Activated T-cell treated with anti-CD3 and anti-CD28 coated beads, Interleukin-2, amount 50 U/mL, for 4 hours (primary cell): Measurements from ENCODE around the gene SBF2. TPM values are rescaled to one million over a fixed set of nuclear protein-coding genes. Genes with fewer than 3 reads are reported as not detected.

Experiments used
- ATAC-seq, 2 donors: fragments of 200-7000 bp; cut with Tn5 transposase; one replicate each; pipeline ENCODE4 v1.10.0; 2021
- DNase-seq: peaks from one replicate; pipeline ENCODE4 v3.0.0-alpha.2; 2020
- H3K27me3 Mint-ChIP-seq: one replicate; pipeline ENCODE4 v1.8.0; 2021; ENCODE audit warnings: low read depth, mixed read lengths
- H3K36me3 Mint-ChIP-seq: one replicate; pipeline ENCODE4 v1.8.0; 2022; ENCODE audit warnings: mixed read lengths; ENCODE audit not compliant: insufficient read depth
- H3K4me1 Mint-ChIP-seq: one replicate; pipeline ENCODE4 v1.8.0; 2021; ENCODE audit warnings: low read depth, mixed read lengths
- H3K4me3 Mint-ChIP-seq: one replicate; pipeline ENCODE4 v1.8.0; 2021; ENCODE audit warnings: mild to moderate bottlenecking, moderate library complexity, mixed read lengths
- H3K9me3 Mint-ChIP-seq: one replicate; pipeline ENCODE4 v1.8.0; 2021; ENCODE audit warnings: mixed read lengths
- total RNA-seq, 3 donors: library from RNA; stranded (reverse); gene quantifications; one replicate each; pipeline ENCODE4 v1.2.1, GENCODE V29; 2021

SBF2 gene
- total RNA-seq, 3 donors from 2014 or later = 3.0 to 6.9 (median 3.5) TPM

DNA sequence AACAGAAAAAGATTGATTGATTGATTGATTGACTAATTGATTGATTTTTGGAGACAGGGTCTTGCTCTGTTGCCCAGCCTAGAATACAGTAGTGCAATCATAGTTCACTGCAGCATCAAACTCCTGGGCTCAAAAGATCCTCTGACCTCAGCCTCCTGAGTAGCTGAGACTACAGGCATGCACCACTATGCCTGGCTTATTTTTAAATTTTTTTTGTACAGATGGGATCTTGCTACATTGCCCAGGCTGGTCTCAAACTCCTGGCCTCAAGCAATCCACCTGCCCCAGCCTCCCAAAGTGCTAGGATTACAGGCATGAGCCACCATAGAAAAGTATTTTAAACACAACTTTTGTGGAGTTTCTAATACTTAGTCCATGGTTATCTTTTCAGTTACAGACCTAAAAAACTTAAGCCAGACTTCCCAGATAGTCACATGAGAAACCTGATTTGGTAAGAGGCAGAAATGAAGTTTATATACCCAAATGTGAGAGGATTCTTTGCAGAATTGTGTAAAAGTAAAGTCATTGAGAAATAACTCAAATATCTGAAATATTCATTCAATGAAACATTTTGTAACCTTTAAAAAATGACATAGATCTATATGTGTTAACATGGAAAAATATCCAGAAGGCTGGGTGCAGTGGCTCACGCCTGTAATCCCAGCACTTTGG is 443.7 kb downstream of the SBF2 start:
- Mint-ChIP-seq H3K36me3 (peaks cover 25% of the 10 kb centered on the region), H3K4me3 (no peak overlapping the region), H3K27me3 (no peaks in the 10 kb centered on the region), H3K4me1 (peaks cover 8% of the 10 kb centered on the region), H3K9me3 (no peaks in the 10 kb centered on the region)
- ATAC-seq (no peak), DNase-seq (no peak)

DNA sequence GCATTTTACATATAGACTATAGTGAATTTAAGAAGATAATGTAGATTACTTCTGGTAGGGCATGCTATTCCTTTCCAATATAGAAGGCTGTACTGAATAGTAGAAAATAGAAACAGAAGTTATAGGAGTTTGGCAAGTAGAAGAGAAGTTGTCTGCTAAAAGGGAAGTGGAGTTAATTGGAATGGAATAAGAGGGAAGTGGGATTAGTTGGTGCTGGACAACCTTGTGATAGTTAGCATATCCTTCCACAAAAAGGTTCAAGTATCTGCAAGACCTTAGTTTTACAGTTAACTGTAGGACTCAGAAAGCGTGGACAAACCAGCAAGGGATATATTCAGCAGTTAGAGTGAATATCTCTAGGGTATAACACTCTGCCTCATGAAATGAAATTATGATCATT is 444.6 kb downstream of the SBF2 start:
- no peak for ATAC-seq

DNA sequence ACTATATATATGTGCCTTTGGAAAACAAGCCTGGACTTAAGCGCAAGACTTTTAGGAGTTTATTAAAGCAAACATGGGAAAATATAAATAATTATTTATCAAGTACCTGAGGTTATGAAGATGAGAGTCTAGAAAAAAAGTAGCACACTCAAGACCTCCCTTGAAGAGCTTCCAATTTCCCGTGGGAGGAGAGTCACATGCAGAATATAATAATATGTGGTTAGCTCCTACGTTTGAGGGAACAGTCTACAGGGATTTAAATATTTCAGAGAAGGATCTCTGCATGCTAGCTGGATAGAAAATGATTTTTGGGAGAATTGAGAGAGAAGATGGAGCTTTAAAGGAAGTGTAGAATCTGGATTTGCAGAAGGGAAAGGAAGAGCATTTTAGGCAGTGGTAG is 446.4 kb downstream of the SBF2 start:
- H3K27me3 Mint-ChIP-seq = no peaks in the 10 kb centered on the region
- DNase-seq (no peak), ATAC-seq (no peak)
- H3K4me3 Mint-ChIP-seq = no peak overlapping the region
- no peaks in the 10 kb centered on the region for H3K9me3 Mint-ChIP-seq
- peaks cover 15% of the 10 kb centered on the region for H3K4me1 Mint-ChIP-seq
- peaks cover 32% of the 10 kb centered on the region for H3K36me3 Mint-ChIP-seq

More for the DNA sequence above, 444.6 kb downstream of the SBF2 start:
- no peak for DNase-seq
- Mint-ChIP-seq H3K4me1 (peaks cover 8% of the 10 kb centered on the region), H3K9me3 (no peaks in the 10 kb centered on the region), H3K27me3 (no peaks in the 10 kb centered on the region), H3K4me3 (no peak overlapping the region), H3K36me3 (peaks cover 32% of the 10 kb centered on the region)

DNA sequence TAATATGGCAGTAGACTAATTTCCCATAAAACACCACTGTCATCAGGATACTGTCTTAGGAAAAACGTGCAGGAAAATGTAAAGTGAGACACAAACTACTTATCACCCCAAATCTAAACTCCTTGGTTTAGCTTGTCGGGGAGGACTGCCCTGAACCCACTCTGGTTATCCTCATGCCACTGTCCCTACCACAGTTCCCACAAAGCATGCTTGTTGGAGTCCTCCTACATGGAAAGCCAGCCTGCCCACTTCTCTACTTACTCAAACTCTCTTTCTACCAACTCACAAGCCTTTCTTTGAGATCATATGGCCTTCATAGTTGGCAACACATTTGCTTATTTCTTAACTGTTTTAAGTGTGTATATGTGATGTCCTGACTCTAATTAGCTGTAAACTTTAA is 451.1 kb downstream of the SBF2 start:
- Mint-ChIP-seq H3K27me3 (no peaks in the 10 kb centered on the region), H3K9me3 (no peaks in the 10 kb centered on the region), H3K36me3 (peaks cover 27% of the 10 kb centered on the region), H3K4me1 (peaks cover 48% of the 10 kb centered on the region), H3K4me3 (no peak overlapping the region)
- DNase-seq = no peak
- no peak for ATAC-seq

DNA sequence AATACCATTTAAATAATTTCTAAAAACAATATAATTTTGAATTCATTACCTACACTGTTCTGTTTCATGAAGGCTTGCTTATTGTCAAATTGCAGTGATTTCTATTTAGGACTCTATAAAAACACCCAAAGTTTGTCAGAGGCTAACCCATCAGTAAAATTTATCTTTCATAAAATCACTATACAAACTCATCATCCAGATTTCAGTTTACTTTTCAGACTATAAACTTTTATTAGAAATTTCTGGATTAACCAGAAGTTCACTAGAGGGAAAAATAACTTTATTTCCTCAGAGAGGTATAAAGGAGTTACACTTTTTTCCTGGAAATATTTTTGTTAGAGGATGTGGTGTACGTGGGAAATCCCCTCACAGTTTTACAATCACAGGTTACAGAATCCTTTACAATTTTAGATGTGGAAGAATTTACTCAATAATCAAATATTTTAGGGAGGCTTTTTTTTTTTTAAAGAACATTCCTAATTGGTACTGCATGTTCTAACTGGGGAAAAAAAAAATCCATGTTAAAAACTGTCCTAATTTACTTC is 453.5 kb downstream of the SBF2 start:
- no peak for DNase-seq
- ATAC-seq = no peak
- H3K36me3 Mint-ChIP-seq = peaks cover 20% of the 10 kb centered on the region
- H3K9me3 Mint-ChIP-seq = no peaks in the 10 kb centered on the region
- peak overlapping the region; percentile 19 for H3K4me3 Mint-ChIP-seq
- H3K4me1 Mint-ChIP-seq = peaks cover 40% of the 10 kb centered on the region
- no peaks in the 10 kb centered on the region for H3K27me3 Mint-ChIP-seq

DNA sequence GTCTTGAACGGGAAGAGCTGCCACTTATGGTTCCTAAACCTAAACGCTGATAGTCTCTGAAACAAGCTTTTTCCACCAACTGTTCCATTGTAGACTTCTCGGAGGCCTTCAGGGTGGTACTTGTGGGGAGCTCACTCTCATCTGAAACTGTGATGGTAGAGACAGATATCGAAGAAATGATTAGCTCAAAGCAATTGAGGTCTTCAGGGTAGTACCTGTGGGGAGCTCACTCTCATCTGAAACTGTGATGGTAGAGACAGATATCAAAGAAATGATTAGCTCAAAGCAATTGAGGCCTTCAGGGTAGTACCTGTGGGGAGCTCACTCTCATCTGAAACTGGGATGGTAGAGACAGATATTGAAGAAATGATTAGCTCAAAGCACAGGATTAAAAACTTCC is 454.5 kb downstream of the SBF2 start:
- Mint-ChIP-seq H3K36me3 (peaks cover 13% of the 10 kb centered on the region), H3K4me3 (no peak overlapping the region), H3K4me1 (peaks cover 40% of the 10 kb centered on the region), H3K9me3 (no peaks in the 10 kb centered on the region), H3K27me3 (no peaks in the 10 kb centered on the region)
- DNase-seq (no peak), ATAC-seq (peak in 1 of 2 donors; percentile 14)

DNA sequence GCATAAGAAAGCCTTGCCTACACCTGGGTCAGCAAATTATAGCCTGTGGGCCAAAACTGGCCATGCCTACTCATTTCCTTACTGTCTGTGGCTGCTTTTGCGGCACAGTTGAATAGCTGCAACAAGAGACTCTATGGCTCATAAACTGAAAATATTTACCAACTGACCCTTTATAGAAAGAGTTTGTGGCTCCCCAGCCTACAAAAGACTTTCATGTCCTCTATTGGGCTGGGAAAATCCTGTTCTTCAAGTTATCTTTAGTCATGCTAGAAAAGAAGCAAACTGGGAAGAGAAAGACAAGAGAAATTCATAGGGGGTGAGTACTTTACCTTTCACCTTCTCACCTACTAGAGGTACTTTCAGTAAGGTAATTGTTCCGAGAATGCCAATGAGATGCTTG is 455.1 kb downstream of the SBF2 start:
- Mint-ChIP-seq H3K9me3 (no peaks in the 10 kb centered on the region), H3K27me3 (no peaks in the 10 kb centered on the region), H3K36me3 (peaks cover 7% of the 10 kb centered on the region), H3K4me1 (peaks cover 40% of the 10 kb centered on the region), H3K4me3 (no peak overlapping the region)
- ATAC-seq (no peak), DNase-seq (no peak)

DNA sequence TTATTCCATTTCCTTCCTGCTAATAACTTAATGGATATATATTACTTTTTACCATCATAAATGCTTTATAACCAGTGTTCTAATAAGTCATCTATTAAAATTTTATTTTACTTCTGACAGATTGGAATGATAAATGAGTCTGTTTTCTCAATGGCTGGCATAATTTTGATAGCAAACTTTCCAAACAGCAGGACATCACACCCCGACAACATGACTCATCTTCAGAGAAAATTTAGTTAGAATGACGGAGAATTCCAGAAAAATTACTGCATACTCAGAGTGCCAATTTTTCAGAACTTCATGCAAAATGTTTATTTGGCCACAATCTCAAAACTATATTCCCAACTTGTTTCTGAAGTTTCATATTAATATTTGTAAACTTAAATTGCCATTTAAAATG is 455.8 kb downstream of the SBF2 start:
- Mint-ChIP-seq H3K27me3 (no peaks in the 10 kb centered on the region), H3K36me3 (peaks cover 7% of the 10 kb centered on the region), H3K4me3 (no peak overlapping the region), H3K4me1 (peaks cover 39% of the 10 kb centered on the region), H3K9me3 (no peaks in the 10 kb centered on the region)
- ATAC-seq (no peak), DNase-seq (no peak)

DNA sequence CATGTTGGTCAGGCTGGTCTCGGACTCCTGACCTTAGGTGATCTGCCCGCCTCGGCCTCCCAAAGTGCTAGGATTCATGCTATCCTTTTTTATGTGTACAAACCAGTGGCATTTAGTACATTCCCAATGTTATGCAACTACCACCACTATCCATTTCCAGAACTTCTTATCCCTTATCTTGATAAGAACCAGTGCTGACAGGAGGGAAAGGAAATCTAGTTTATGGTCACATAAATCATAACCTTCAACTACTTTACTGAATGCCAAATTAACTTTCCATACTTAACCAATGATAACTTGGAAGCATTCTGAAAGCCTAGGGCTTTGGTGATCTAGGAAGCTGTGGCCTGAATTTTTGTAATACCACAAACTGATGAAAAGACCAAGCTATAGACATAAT is 459.7 kb downstream of the SBF2 start:
- peaks cover 6% of the 10 kb centered on the region for H3K4me1 Mint-ChIP-seq

DNA sequence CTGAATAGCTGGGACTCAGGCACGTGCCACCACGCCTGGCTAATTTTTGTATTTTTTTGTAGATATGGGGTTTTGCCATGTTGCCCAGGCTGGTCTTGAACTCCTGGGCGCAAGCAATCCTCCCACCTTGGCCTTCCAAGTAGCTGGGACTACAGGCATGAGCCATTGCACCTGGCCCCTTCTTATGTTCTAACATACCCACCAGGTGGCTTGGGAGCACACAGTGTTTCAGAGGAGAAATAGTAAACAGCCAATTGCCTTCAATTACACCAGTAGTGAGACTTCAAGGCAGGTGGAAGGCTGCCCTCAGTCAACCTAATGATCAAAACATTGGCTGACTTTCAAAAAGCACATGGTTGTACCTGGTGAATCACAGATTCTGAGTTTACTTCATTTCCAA is 462.9 kb downstream of the SBF2 start:
- no peaks in the 10 kb centered on the region for H3K27me3 Mint-ChIP-seq
- no peaks in the 10 kb centered on the region for H3K4me1 Mint-ChIP-seq
- ATAC-seq (no peak), DNase-seq (no peak)
- no peak overlapping the region for H3K4me3 Mint-ChIP-seq
- H3K36me3 Mint-ChIP-seq = peaks cover 11% of the 10 kb centered on the region
- no peaks in the 10 kb centered on the region for H3K9me3 Mint-ChIP-seq

More for the DNA sequence above, 459.7 kb downstream of the SBF2 start:
- H3K4me3 Mint-ChIP-seq = no peak overlapping the region
- H3K36me3 Mint-ChIP-seq = peaks cover 8% of the 10 kb centered on the region
- ATAC-seq = no peak
- no peaks in the 10 kb centered on the region for H3K27me3 Mint-ChIP-seq
- H3K9me3 Mint-ChIP-seq = no peaks in the 10 kb centered on the region
- no peak for DNase-seq

DNA sequence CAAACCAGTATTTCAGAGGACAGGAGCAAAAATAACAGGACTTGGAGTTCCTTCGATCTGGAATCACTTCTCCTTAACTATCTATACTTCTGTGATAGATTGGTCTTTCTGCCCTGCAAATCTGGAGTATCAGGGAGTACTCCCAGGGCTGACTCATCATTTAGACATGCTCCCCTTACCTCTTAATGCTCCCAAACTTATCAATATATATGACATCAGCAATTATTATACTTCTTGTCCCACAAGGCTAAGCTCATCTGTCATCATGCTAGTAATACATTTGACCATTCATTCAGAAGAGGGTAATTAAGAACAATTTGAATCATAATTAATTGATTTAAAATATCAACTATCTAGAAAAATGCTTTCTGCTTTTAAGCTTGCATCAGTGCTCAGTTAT is 466.3 kb downstream of the SBF2 start:
- Mint-ChIP-seq H3K36me3 (peaks cover 15% of the 10 kb centered on the region), H3K4me3 (no peak overlapping the region), H3K4me1 (no peaks in the 10 kb centered on the region), H3K9me3 (no peaks in the 10 kb centered on the region), H3K27me3 (no peaks in the 10 kb centered on the region)
- DNase-seq (no peak), ATAC-seq (no peak)

DNA sequence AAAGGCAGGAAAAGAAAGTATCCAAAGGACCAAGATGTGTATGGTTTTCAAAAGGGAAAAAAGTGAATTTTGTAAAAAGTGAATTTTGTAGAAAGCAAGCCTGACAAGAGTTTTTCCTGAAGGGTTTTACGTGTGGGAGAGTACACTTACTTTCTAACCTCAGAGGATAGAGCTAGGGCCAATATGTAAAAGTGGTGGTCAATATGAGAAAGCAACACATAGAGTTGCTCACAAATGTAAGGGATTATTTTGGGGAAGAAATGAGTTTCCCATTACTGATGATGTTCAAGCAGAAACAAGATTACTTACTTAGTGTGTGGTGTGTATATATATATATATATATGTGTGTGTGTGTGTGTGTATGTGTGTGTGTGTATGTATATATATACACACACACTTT is 467.6 kb downstream of the SBF2 start:
- H3K9me3 Mint-ChIP-seq = no peaks in the 10 kb centered on the region
- DNase-seq = no peak

DNA sequence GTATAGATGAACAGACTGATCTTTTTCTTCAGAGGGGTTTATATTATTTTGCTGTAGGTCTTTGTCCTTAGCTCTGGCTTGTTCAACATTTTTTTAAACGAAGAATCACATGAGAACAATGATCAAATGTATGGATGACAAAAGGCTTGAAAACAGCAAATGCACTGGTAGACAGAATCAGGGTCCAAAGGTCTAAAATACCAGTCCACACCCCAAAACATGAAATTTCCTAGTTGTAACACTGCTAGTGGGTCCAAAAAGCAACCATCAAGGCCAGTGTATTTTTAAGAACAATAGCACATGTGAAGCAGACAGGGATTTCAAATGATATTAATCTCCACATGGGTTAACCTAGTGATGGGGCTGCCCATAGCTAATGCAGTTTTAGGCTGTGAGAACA is 468.1 kb downstream of the SBF2 start:
- H3K4me1 Mint-ChIP-seq = no peaks in the 10 kb centered on the region
- ATAC-seq = no peak
- H3K4me3 Mint-ChIP-seq = no peak overlapping the region
- H3K27me3 Mint-ChIP-seq = no peaks in the 10 kb centered on the region
- H3K9me3 Mint-ChIP-seq = no peaks in the 10 kb centered on the region
- H3K36me3 Mint-ChIP-seq = peaks cover 10% of the 10 kb centered on the region
- no peak for DNase-seq

More for the DNA sequence above, 467.6 kb downstream of the SBF2 start:
- no peaks in the 10 kb centered on the region for H3K4me1 Mint-ChIP-seq
- ATAC-seq = no peak
- H3K36me3 Mint-ChIP-seq = peaks cover 10% of the 10 kb centered on the region
- H3K27me3 Mint-ChIP-seq = no peaks in the 10 kb centered on the region
- H3K4me3 Mint-ChIP-seq = no peak overlapping the region

DNA sequence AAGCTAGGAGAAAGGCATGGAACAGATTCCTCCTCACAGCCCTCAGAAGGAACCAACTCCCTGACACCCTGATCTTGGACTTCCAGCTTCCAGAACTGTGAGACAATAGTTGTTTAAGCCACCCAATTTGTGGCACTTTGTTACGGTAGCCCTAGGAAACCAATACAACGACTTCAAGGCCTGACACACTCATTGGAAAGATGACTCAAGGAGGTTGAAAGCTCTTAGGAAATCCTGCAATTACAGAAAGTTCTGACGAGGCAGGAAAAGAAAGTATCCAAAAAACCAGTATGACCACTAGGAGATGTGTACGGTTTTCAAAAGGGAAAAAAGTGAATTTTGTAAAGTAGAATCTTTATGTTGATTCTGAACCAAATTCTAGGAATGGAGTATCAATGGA is 468.7 kb downstream of the SBF2 start:
- Mint-ChIP-seq H3K36me3 (peaks cover 10% of the 10 kb centered on the region), H3K4me3 (no peak overlapping the region), H3K9me3 (no peaks in the 10 kb centered on the region), H3K4me1 (no peaks in the 10 kb centered on the region), H3K27me3 (no peaks in the 10 kb centered on the region)
- DNase-seq = no peak
- no peak for ATAC-seq

DNA sequence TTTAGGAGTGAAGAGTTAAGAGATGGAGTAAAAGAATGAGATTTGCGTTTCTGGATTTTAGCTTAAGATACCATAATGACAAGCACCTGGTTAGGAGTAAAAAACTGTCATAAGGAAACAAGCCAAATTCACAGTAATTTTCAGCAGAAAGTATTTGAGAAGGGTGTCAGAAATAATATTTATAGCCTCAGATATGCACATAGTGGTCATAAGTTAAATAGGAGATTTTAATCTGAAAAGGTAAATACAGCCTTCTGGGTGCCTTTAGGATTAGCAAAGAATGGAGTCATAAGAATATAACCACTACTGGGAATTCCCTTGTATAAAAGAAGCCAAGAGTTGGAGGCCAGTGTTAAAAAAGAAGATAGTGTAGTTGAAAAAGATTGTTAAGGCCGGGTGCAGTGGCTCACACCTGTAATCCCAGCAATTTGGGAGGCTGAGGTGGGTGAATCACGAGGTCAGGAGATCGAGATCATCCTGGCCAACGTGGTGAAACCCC is 470.1 kb downstream of the SBF2 start:
- H3K9me3 Mint-ChIP-seq = no peaks in the 10 kb centered on the region
- no peak for ATAC-seq
- DNase-seq = no peak
- H3K4me1 Mint-ChIP-seq = no peaks in the 10 kb centered on the region
- H3K4me3 Mint-ChIP-seq = no peak overlapping the region
- peaks cover 12% of the 10 kb centered on the region for H3K36me3 Mint-ChIP-seq
- H3K27me3 Mint-ChIP-seq = no peaks in the 10 kb centered on the region
